NCI-H2171 treated with DMSO at 0.1 percent for 48 hours (cell line): ENCODE measurements around the gene OR8K5.
A peak's percentile ranks its signal among the peaks of the same experiment; 100 is the strongest.
"Not testable (repeated sequence)": the region's sequence is repeated elsewhere in the genome, so short reads cannot be mapped to it uniquely, and the experiment has no call there.

Experiments
- DNase-seq: peaks from one replicate; lab custom pipeline; 2025; lab: John Stamatoyannopoulos, UW

The OR8K5 gene

GRCh38 chr11:56160217-56160616 lies at the start of gene OR8K5:
TSS of gene OR8K5 (minus strand) at chr11:56160317. CDS start at chr11:56160317, 0 bp downstream.
- no peak for DNase-seq

- DNase-seq, result no peak
Measured at GRCh38 chr11:56207790-56208189, 47.7 kb upstream of the OR8K5 start.

- no peak for DNase-seq
Measured at GRCh38 chr11:56197367-56197766, 37.2 kb upstream of the OR8K5 start.

GRCh38 chr11:56196705-56197104 lies 36.6 kb upstream of the OR8K5 start:
- DNase-seq, result no peak

GRCh38 chr11:56188602-56189001 lies 28.5 kb upstream of the OR8K5 start:
- DNase-seq, result no peak

- no peak for DNase-seq
Measured at GRCh38 chr11:56183459-56183858, 23.3 kb upstream of the OR8K5 start.

- no peak for DNase-seq
Measured at GRCh38 chr11:56176318-56176717, 16.2 kb upstream of the OR8K5 start, which contains the start of gene OR5J2. TSS of gene OR5J2 (plus strand) at chr11:56176618. CDS start at chr11:56176618, 0 bp downstream.

GRCh38 chr11:56172256-56172830 lies 12.2 kb upstream of the OR8K5 start:
- no peak for DNase-seq

- DNase-seq, result no peak
Measured at GRCh38 chr11:56163804-56164203, 3.7 kb upstream of the OR8K5 start.

GRCh38 chr11:56152333-56152732 lies 7.8 kb downstream of the OR8K5 start:
- DNase-seq, result peak; percentile 72

GRCh38 chr11:56151376-56151775 lies 8.7 kb downstream of the OR8K5 start:
- DNase-seq, result no peak

GRCh38 chr11:56143681-56144080 lies 16.4 kb downstream of the OR8K5 start:
- not testable (repeated sequence) for DNase-seq

- DNase-seq, result no peak
Measured at GRCh38 chr11:56140151-56140661, 19.9 kb downstream of the OR8K5 start, which contains the start of gene OR8J3. TSS of gene OR8J3 (minus strand) at chr11:56140201. CDS start at chr11:56137718, 2,483 bp downstream.

GRCh38 chr11:56122073-56122472 lies 38.0 kb downstream of the OR8K5 start, which contains the start of gene OR8H3:
TSS of gene OR8H3 (plus strand) at chr11:56122373. CDS start at chr11:56122373, 0 bp downstream.
- DNase-seq, result no peak
